Heart right ventricle (tissue), 12 donors: ENCODE measurements around the gene OMG. TPM values are rescaled to one million over a fixed set of nuclear protein-coding genes. Genes with fewer than 3 reads are reported as not detected.

Source experiments
- polyA plus RNA-seq, 2 donors: library from polyadenylated mRNA; stranded (reverse); fragments of 200-250 nt; gene quantifications; one replicate each; pipeline ENCODE4 v1.2.3, GENCODE V29; 2013
- total RNA-seq, 10 donors: library from RNA; stranded (reverse); fragmentation: NEBNext Ultra II Directional in 3 of 10; extraction: Animal tissue kit (Norgen Biotek cat#: 25700) in 3 of 10; gene quantifications; one replicate each; pipeline versions ENCODE4 v1.2.1 to v1.2.4, GENCODE V29; 2021 to 2023
- donor health status: ischemic (EF 13 %, LVEDD 7.1; RV severe dilation, severe dysfunction).
- donor health status: healthy with polysubstance abuse.
- donor health status: DM: no; HTN: yes; CAD: no.
- donor health status: DM: no; HTN: no; CAD: no.
- donor health status: ischemic (EF 25% LVEDD 6.9; RV normal size, moderate dysfunction).
- donor health status: ischemic (EF 25% LVEDD 5.7; RV mildly dilated, moderate dysfunction).
- donor health status: healthy.
- donor health status: nonischemic (EF 11% LVEDD 7.7; RV severe dilation, severe dysfunction).
- donor health status: DM: yes; HTN: yes; CAD: no.
- donor health status: PGD.
- donor health status: ischemic (EF 29% LVEDD 5.4; RV normal size, mild dysfunction).
- donor health status: nonischemic (EF 23%, LVEDD 6.1; RV moderate dilation, normal function).

The OMG gene
- total and polyA plus RNA-seq, 12 donors, result 0.07 to 0.77 (median 0.36) TPM; not detected in 7

Other genes starting within 250 kb of the OMG start
- gene NF1, start 202.3 kb downstream of the OMG start, total RNA-seq, result 10 to 100 TPM; 41.9 to 71.0 (median 58.9) TPM
- gene NF1, start 202.3 kb downstream of the OMG start, polyA plus RNA-seq, result 1 to 10 TPM; 4.2 to 7.6 TPM
- gene EVI2B, start 16.8 kb upstream of the OMG start, total RNA-seq, result 10 to 100 TPM in 1 of 10 donors, 1 to 10 TPM in 8, under 1 TPM in 1; 0.77 to 14.2 (median 1.5) TPM
- gene EVI2B, start 16.8 kb upstream of the OMG start, polyA plus RNA-seq, result 1 to 10 TPM; 1.8 to 2.2 TPM
- gene EVI2A, start 24.4 kb upstream of the OMG start, total RNA-seq, result 1 to 10 TPM in 7 of 10 donors, under 1 TPM in 3; 0.50 to 9.0 (median 1.3) TPM
- 1 to 10 TPM; 2.0 to 2.3 TPM for gene EVI2A, start 24.4 kb upstream of the OMG start, polyA plus RNA-seq
- gene RAB11FIP4, start 94.4 kb upstream of the OMG start, total RNA-seq, result 10 to 100 TPM in 5 of 10 donors, 1 to 10 TPM in 5; 4.8 to 13.9 (median 9.7) TPM
- 1 to 10 TPM; 1.6 to 1.7 TPM for gene RAB11FIP4, start 94.4 kb upstream of the OMG start, polyA plus RNA-seq